ENCODE data around the gene LRFN4.

Gene LRFN4

GRCh38 chr11:66879999-66880398 lies 23.1 kb downstream of the LRFN4 start:
- TF ChIP-seq, protein P1, sequence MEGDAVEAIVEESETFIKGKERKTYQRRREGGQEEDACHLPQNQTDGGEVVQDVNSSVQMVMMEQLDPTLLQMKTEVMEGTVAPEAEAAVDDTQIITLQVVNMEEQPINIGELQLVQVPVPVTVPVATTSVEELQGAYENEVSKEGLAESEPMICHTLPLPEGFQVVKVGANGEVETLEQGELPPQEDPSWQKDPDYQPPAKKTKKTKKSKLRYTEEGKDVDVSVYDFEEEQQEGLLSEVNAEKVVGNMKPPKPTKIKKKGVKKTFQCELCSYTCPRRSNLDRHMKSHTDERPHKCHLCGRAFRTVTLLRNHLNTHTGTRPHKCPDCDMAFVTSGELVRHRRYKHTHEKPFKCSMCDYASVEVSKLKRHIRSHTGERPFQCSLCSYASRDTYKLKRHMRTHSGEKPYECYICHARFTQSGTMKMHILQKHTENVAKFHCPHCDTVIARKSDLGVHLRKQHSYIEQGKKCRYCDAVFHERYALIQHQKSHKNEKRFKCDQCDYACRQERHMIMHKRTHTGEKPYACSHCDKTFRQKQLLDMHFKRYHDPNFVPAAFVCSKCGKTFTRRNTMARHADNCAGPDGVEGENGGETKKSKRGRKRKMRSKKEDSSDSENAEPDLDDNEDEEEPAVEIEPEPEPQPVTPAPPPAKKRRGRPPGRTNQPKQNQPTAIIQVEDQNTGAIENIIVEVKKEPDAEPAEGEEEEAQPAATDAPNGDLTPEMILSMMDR (IDR thresholded peaks at IDR 0.05; ENCODE audit: control insufficient read depth, insufficient read depth, low read depth, low read length, missing control alignments): no peak
- DNase-seq (ENCODE audit: low read depth): no peak
- H3K4me3 ChIP-seq (ENCODE audit: control insufficient read depth, low read depth, low read length): no peak overlapping the region

- no peak for DNase-seq (ENCODE audit: low read depth)
- TF ChIP-seq, protein P1 (IDR thresholded peaks at IDR 0.05; ENCODE audit: control insufficient read depth, insufficient read depth, low read depth, low read length, missing control alignments): no peak
- H3K4me3 ChIP-seq (ENCODE audit: control insufficient read depth, low read depth, low read length): no peak overlapping the region
These were observed 23.9 kb downstream of the LRFN4 start for GRCh38 chr11:66880496-66881450.

- no peak overlapping the region for H3K4me3 ChIP-seq (ENCODE audit: control insufficient read depth, low read depth, low read length)
- TF ChIP-seq, protein P1 (IDR thresholded peaks at IDR 0.05; ENCODE audit: control insufficient read depth, insufficient read depth, low read depth, low read length, missing control alignments): no peak
- DNase-seq (ENCODE audit: low read depth): no peak
These were observed 24.6 kb downstream of the LRFN4 start for GRCh38 chr11:66881451-66881835.

GRCh38 chr11:66881927-66882452 lies 25.1 kb downstream of the LRFN4 start:
- TF ChIP-seq, protein P1 (IDR thresholded peaks at IDR 0.05; ENCODE audit: control insufficient read depth, insufficient read depth, low read depth, low read length, missing control alignments): no peak
- no peak overlapping the region for H3K4me3 ChIP-seq (ENCODE audit: control insufficient read depth, low read depth, low read length)
- DNase-seq (ENCODE audit: low read depth): no peak

DNA sequence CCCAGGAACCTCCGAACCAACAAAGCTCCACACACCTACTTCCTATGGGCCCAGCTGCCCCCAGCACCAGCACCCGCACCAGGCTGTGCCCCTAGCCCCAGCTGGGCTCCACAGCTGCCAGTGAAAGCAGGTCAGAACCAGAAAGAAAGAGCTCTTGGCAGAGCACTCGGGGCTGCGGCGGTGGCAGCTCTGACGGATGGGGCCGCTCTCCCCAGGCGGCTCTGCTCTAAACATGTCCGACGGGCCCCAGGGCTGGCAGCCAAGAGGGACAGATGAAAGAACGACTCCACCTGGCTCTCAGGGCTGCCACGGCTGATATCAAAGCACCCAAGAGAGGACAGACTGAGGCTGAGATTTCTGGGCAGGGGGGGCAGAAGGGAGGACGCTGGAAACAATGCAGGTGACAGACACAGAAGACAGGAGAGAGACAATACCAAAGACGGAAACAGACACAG lies 25.7 kb downstream of the LRFN4 start:
- DNase-seq (ENCODE audit: low read depth): no peak
- no peak overlapping the region for H3K4me3 ChIP-seq (ENCODE audit: control insufficient read depth, low read depth, low read length)

More for the DNA sequence above, 25.7 kb downstream of the LRFN4 start:
- TF ChIP-seq, protein P1 (IDR thresholded peaks at IDR 0.05; ENCODE audit: control insufficient read depth, insufficient read depth, low read depth, low read length, missing control alignments): no peak
